NCI-H146 treated with DMSO at 0.1 percent for 48 hours (cell line): ENCODE data around the gene SERP1.

Source experiments
- DNase-seq: peaks from one replicate; lab custom pipeline; 2025; ENCODE audit not compliant: unreplicated experiment; lab: John Stamatoyannopoulos, UW

SERP1 gene

GRCh38 chr3:150494411-150494977 is 51.8 kb downstream of the SERP1 start:
- DNase-seq, result no peak
